ENCODE data around the gene MORN5.

MORN5 gene

DNA sequence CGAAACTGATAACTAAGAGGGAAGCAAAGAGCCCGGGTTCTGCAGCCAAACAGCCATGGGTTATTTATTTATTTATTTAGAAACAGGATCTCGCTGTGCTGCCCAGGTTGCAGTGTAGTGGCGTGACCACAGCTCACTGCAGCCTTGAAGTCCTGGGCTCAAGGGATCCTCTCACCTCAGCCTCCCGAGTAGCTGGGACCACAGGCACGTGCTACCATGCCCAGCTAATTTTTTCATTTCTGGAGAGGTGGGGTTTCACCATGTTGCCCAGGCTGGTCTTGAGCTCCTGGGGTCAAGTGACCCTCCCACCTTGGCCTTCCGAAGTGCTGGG, 24.2 kb upstream of the MORN5 start:
- DNase-seq (ENCODE audit: insufficient read length, low spot score) (no peak), FAIRE-seq (no peak)
- TF ChIP-seq, protein P1, sequence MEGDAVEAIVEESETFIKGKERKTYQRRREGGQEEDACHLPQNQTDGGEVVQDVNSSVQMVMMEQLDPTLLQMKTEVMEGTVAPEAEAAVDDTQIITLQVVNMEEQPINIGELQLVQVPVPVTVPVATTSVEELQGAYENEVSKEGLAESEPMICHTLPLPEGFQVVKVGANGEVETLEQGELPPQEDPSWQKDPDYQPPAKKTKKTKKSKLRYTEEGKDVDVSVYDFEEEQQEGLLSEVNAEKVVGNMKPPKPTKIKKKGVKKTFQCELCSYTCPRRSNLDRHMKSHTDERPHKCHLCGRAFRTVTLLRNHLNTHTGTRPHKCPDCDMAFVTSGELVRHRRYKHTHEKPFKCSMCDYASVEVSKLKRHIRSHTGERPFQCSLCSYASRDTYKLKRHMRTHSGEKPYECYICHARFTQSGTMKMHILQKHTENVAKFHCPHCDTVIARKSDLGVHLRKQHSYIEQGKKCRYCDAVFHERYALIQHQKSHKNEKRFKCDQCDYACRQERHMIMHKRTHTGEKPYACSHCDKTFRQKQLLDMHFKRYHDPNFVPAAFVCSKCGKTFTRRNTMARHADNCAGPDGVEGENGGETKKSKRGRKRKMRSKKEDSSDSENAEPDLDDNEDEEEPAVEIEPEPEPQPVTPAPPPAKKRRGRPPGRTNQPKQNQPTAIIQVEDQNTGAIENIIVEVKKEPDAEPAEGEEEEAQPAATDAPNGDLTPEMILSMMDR (IDR thresholded peaks at IDR 0.05; ENCODE audit: insufficient read depth, missing control alignments) = no peak

- no peak for DNase-seq (ENCODE audit: insufficient read length, low spot score)
- TF ChIP-seq, protein P1 (IDR thresholded peaks at IDR 0.05; ENCODE audit: insufficient read depth, missing control alignments) = no peak
- FAIRE-seq = no peak
These were observed 21.0 kb upstream of the MORN5 start for GRCh38 chr9:122138560-122139268.

DNA sequence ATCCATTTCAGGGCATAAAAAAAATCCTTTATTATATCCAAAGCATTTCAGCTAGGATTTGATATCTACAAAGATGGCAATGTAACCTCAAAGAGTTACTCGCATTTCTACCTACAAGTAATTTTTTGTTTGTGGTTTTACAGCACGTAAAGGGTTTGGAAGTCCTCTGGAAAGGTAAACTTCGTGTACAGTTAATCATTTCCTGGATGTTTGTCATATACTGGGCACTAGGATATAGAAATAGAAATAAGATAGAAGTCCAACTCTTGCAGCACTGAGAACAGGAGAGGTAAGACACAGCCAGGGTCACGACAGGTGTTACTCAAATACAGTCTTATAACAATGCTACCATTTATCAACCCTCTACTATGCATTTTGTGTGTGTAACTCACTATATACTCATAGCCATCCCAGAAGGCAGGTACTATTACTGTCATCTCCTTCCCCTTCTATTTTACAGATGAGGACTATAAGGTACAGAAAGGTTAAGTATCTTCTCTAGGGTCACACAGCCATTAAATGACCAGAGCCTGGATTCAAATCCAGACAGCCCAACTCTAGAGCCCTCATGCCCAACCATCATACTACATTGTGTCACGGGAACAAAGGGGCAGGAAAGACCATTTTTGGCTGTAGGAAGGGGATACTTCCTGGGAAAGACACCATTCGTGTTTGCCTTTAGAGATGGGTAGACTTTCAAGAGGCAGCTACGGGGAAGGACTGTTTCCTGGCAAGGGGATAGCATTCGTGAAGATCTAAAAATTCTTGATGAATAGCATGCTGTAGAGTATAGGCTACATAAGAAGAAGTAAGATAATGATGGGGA, 19.1 kb upstream of the MORN5 start:
- TF ChIP-seq, protein P1 (IDR thresholded peaks at IDR 0.05; ENCODE audit: insufficient read depth, missing control alignments) = no peak
- DNase-seq (ENCODE audit: insufficient read length, low spot score) = no peak
- FAIRE-seq = no peak

GRCh38 chr9:122141671-122142070, 18.0 kb upstream of the MORN5 start:
- DNase-seq (ENCODE audit: insufficient read length, low spot score) (no peak), FAIRE-seq (no peak)
- TF ChIP-seq, protein P1 (IDR thresholded peaks at IDR 0.05; ENCODE audit: insufficient read depth, missing control alignments) = no peak

DNA sequence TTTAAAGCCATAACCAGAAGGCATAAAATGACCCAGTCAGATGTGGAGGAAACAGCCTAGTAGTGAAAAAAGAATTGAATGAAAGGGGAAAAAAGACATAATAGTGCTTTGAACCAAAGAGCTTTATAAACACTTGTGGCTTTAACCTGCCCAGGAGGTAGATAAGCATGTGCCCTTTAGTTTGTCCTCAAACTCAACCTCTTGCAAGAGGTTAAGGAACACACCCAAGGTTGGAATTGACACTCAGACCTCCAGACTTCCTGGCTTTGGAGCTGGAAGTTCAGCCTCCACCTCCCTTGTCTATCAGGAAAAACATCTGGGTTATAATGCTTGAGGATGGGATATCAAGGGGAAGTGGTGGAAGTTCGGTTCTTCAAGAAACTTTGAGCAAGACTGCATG, 16.4 kb upstream of the MORN5 start:
- DNase-seq (ENCODE audit: insufficient read length, low spot score) = no peak
- TF ChIP-seq, protein P1 (IDR thresholded peaks at IDR 0.05; ENCODE audit: insufficient read depth, missing control alignments) = no peak
- FAIRE-seq = no peak

DNA sequence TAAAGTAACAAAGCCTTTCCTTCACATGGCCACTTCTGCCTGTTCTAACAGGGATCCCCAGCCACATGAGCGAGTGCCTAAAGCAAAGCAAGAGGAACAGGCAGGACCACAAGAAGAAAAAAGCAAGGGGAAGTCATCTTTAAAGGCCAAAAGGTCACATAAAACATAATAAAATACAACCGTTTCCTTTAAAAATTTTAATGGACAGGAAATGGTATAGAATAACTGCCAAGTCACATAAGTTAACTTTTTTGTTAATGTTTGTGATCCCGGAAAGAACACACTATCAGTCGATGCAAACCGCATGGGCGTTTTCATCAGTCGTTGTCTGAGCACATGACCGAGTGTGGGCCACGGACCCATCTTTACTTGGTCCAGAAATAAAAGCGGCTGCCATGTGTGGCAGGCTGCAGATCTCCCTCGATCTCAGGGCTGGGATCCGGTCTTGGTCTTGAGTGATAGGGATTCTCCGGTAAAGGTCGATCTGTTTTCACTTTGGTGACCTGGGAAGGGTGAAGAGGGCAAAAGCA, 15.8 kb upstream of the MORN5 start:
- TF ChIP-seq, protein P1 (IDR thresholded peaks at IDR 0.05; ENCODE audit: insufficient read depth, missing control alignments) = no peak
- FAIRE-seq = no peak
- DNase-seq (ENCODE audit: insufficient read length, low spot score) = no peak

Data from D721Med (cell line).